Activated B cell treated with CpG ODN at 0.5 μM for 24 hours (primary cell): ENCODE data around the gene PPP1R8. TPM values are rescaled to one million over a fixed set of nuclear protein-coding genes. Genes with fewer than 3 reads are reported as not detected.

Source experiments
- ATAC-seq: fragments of 200-7000 bp; cut with Tn5 transposase; one replicate; pipeline ENCODE4 v1.10.0; 2021; ENCODE audit warnings: low read depth, mild to moderate bottlenecking, moderate library complexity
- CTCF ChIA-PET: fragments of 350-600 bp; sonication (Branson Sonifier 250); formaldehyde crosslinking; loops from one replicate; lab custom pipeline; 2021; ENCODE audit warnings: antibody characterized with exemption; lab: Charles Lee
- POLR2A ChIA-PET: fragments of 350-600 bp; sonication (Branson Sonifier 250); formaldehyde crosslinking; loops from one replicate; lab custom pipeline; 2021; ENCODE audit warnings: antibody characterized with exemption; lab: Charles Lee
- DNase-seq: peaks from one replicate; pipeline ENCODE4 v3.0.0; 2022
- H3K27ac Mint-ChIP-seq: one replicate; pipeline ENCODE4 v1.8.0; 2020; ENCODE audit warnings: mixed read lengths
- H3K27me3 Mint-ChIP-seq: one replicate; pipeline ENCODE4 v1.8.0; 2021; ENCODE audit warnings: mixed read lengths
- H3K36me3 Mint-ChIP-seq: one replicate; pipeline ENCODE4 v1.8.0; 2021; ENCODE audit warnings: low read depth, mixed read lengths
- H3K4me1 Mint-ChIP-seq: one replicate; pipeline ENCODE4 v1.8.0; 2021; ENCODE audit warnings: mixed read lengths
- H3K4me3 Mint-ChIP-seq: one replicate; pipeline ENCODE4 v1.8.0; 2020; ENCODE audit warnings: mild to moderate bottlenecking, mixed read lengths
- H3K9me3 Mint-ChIP-seq: one replicate; pipeline ENCODE4 v1.8.0; 2020; ENCODE audit warnings: mixed read lengths
- CTCF ChIP-seq: fragments of 200-600 bp; IDR thresholded peaks from one replicate; pipeline ENCODE4 v1.8.0; 2022; ENCODE audit warnings: antibody characterized with exemption, mild to moderate bottlenecking
- intact Hi-C: fragments of 100-400 bp; cut with micrococcal nuclease; formaldehyde crosslinking; loops from one replicate; pipeline ENCODE4 v1.15.1; 2024
- total RNA-seq: library from RNA; stranded (reverse); gene quantifications from 2 replicates; pipeline ENCODE4 v1.2.3, GENCODE V29; 2022

Gene PPP1R8
- total RNA-seq, 1 donor from 2014 or later: 48.3 TPM

- no peaks in the 10 kb centered on the region for H3K27me3 Mint-ChIP-seq
- DNase-seq: no peak
- no peak for TF ChIP-seq CTCF
- no peak overlapping the region for H3K4me3 Mint-ChIP-seq
- H3K36me3 Mint-ChIP-seq: peaks cover 46% of the 10 kb centered on the region
- POLR2A ChIA-PET: no interaction called here
- intact Hi-C loops: loop anchor here (5.0 kb wide), 2 partner anchors 226 to 494 kb away; partner anchors contain the start of gene MED18
- CTCF ChIA-PET: interaction anchor here (0.6 to 0.9 kb wide), 2 partner anchors 24 to 133 kb away, joined by 3 read pairs; no protein-coding TSS in a partner anchor
- no peak overlapping the region for H3K27ac Mint-ChIP-seq
- H3K4me1 Mint-ChIP-seq: peaks cover 24% of the 10 kb centered on the region
- H3K9me3 Mint-ChIP-seq: no peaks in the 10 kb centered on the region
- no peak for ATAC-seq
Observed at GRCh38 chr1:27833470-27833869, 2.9 kb downstream of the PPP1R8 start.

GRCh38 chr1:27835046-27835445, 4.5 kb downstream of the PPP1R8 start:
- no peak for DNase-seq
- no peak for ATAC-seq
- TF ChIP-seq CTCF: no peak
- CTCF ChIA-PET: no interaction called here
- Mint-ChIP-seq H3K36me3 (peaks cover 58% of the 10 kb centered on the region), H3K27ac (no peak overlapping the region), H3K27me3 (no peaks in the 10 kb centered on the region), H3K9me3 (no peaks in the 10 kb centered on the region), H3K4me3 (no peak overlapping the region), H3K4me1 (peaks cover 24% of the 10 kb centered on the region)
- POLR2A ChIA-PET: interaction anchor here (0.6 kb wide), 1 partner anchor 711 kb away, joined by 4 read pairs; no protein-coding TSS in a partner anchor
- intact Hi-C loops: no loop called here

DNA sequence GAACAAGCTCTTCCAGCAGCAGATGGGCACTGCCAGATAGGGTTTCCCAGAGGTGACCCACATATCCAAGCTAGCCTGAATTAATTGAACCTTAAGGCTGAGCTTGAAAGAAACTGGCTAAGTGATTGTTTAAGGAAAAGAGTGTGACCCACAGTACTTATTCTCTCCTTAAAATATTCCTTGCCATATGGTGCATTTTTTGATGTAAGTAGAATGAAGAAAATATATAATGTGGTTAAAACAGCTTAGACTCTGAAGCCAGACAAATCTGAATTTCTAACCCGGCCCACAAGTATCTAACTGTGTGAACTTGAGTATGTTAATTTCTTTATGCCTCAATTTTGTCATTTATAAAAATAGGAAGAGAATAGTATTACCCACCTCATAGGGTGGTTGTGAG, 4.9 kb downstream of the PPP1R8 start:
- H3K27ac Mint-ChIP-seq: no peak overlapping the region
- CTCF ChIA-PET: no interaction called here
- peaks cover 24% of the 10 kb centered on the region for H3K4me1 Mint-ChIP-seq
- no peak for ATAC-seq
- intact Hi-C loops: no loop called here
- no peaks in the 10 kb centered on the region for H3K27me3 Mint-ChIP-seq
- POLR2A ChIA-PET: interaction anchor here (0.6 kb wide), 1 partner anchor 712 kb away, joined by 4 read pairs; no protein-coding TSS in a partner anchor
- no peak overlapping the region for H3K4me3 Mint-ChIP-seq
- peaks cover 62% of the 10 kb centered on the region for H3K36me3 Mint-ChIP-seq
- no peak for TF ChIP-seq CTCF
- no peaks in the 10 kb centered on the region for H3K9me3 Mint-ChIP-seq
- DNase-seq: no peak

- H3K9me3 Mint-ChIP-seq: no peaks in the 10 kb centered on the region
- peaks cover 63% of the 10 kb centered on the region for H3K36me3 Mint-ChIP-seq
- intact Hi-C loops: no loop called here
- DNase-seq: no peak
- TF ChIP-seq CTCF: no peak
- no peak for ATAC-seq
- H3K27ac Mint-ChIP-seq: no peak overlapping the region
- CTCF ChIA-PET: no interaction called here
- POLR2A ChIA-PET: no interaction called here
- no peak overlapping the region for H3K4me3 Mint-ChIP-seq
- H3K27me3 Mint-ChIP-seq: no peaks in the 10 kb centered on the region
- H3K4me1 Mint-ChIP-seq: no peaks in the 10 kb centered on the region
Observed at GRCh38 chr1:27849951-27850350, 19.4 kb downstream of the PPP1R8 start.

DNA sequence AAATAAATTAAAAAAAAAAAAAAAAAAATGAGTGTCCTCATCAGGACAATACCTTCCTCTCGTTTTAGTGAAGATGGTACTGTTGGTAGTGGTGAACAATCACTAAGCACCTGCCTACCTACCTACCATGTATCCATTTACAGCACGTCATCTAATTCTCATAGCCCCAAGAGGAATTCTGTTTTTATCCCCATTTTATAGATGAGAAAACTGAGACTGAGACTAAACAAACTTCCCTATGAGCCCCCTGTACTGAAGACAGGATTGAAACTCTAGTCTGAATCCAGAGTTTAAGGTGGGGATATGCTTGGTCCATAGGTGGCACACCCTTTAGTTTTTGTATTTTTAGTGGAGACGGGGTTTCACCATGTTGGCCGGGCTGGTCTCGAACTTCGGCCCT, 24.5 kb downstream of the PPP1R8 start:
- ATAC-seq (no peak), DNase-seq (no peak)
- H3K9me3 Mint-ChIP-seq: no peaks in the 10 kb centered on the region
- H3K4me3 Mint-ChIP-seq: no peak overlapping the region
- intact Hi-C loops: loop anchor here (5.0 kb wide), 1 partner anchor 107 kb away; no protein-coding TSS in a partner anchor
- peaks cover 12% of the 10 kb centered on the region for H3K4me1 Mint-ChIP-seq
- H3K27me3 Mint-ChIP-seq: no peaks in the 10 kb centered on the region
- CTCF ChIA-PET: interaction anchor here (3.8 kb wide), 1 partner anchor 126 kb away, joined by 88 read pairs; no protein-coding TSS in a partner anchor
- TF ChIP-seq CTCF: no peak
- POLR2A ChIA-PET: interaction anchor here (0.7 kb wide), 1 partner anchor 182 kb away, joined by 7 read pairs; no protein-coding TSS in a partner anchor
- peaks cover 19% of the 10 kb centered on the region for H3K36me3 Mint-ChIP-seq
- H3K27ac Mint-ChIP-seq: no peak overlapping the region
